GM23338 (cell line): ENCODE measurements around the gene RAPGEF4. TPM values are rescaled to one million over a fixed set of nuclear protein-coding genes. Genes with fewer than 3 reads are reported as not detected.
A peak's percentile ranks its signal among the peaks of the same experiment; 100 is the strongest.

Experiments used
- ATAC-seq: fragments of 200-7000 bp; cut with Tn5 transposase; 3 replicates; pipeline ENCODE4 v1.9.1; 2020
- DNase-seq: peaks from one replicate; pipeline ENCODE4 v3.0.0-alpha.2; 2015; ENCODE audit warnings: low spot score
- H2AFZ ChIP-seq: fragments of 200-600 bp; sonication (generic); 2 replicates; pipeline ENCODE4 v1.8.0; 2016; ENCODE audit warnings: antibody characterized with exemption, mild to moderate bottlenecking, moderate library complexity
- H3F3A ChIP-seq: fragments of 200-600 bp; sonication (generic); replicated peaks from 2 replicates; pipeline ENCODE4 v1.8.0; 2017; ENCODE audit warnings: antibody characterized with exemption, mixed run types, low read depth
- H3K27ac ChIP-seq: fragments of 200-600 bp; sonication (generic); 2 replicates; pipeline ENCODE4 v1.6.1; 2016; ENCODE audit warnings: low read depth
- H3K27me3 ChIP-seq: fragments of 200-600 bp; sonication (generic); 2 replicates; pipeline ENCODE4 v1.8.0; 2016; ENCODE audit warnings: mild to moderate bottlenecking, mixed run types, moderate library complexity; ENCODE audit not compliant: insufficient read depth
- H3K36me3 ChIP-seq: fragments of 200-600 bp; sonication (generic); 2 replicates; pipeline ENCODE4 v1.8.0; 2016; ENCODE audit warnings: mild to moderate bottlenecking; ENCODE audit not compliant: insufficient read depth
- H3K4me1 ChIP-seq: fragments of 200-600 bp; sonication (generic); 2 replicates; pipeline ENCODE4 v1.8.0; 2016; ENCODE audit warnings: mild to moderate bottlenecking, moderate library complexity; ENCODE audit not compliant: insufficient read depth
- H3K4me2 ChIP-seq: fragments of 200-600 bp; sonication (generic); 2 replicates; pipeline ENCODE4 v1.7.1; 2017; ENCODE audit warnings: mixed run types
- H3K4me3 ChIP-seq: fragments of 200-600 bp; sonication (generic); 2 replicates; pipeline ENCODE4 v1.6.1; 2016; ENCODE audit warnings: mixed run types
- H3K79me2 ChIP-seq: fragments of 200-600 bp; sonication (generic); replicated peaks from 2 replicates; pipeline ENCODE4 v1.8.0; 2017; ENCODE audit warnings: mild to moderate bottlenecking; ENCODE audit not compliant: insufficient read depth
- H3K9me2 ChIP-seq: fragments of 200-600 bp; sonication (generic); 2 replicates; pipeline ENCODE4 v1.8.0; 2017; ENCODE audit not compliant: insufficient read depth
- H4K20me1 ChIP-seq: fragments of 200-600 bp; sonication (generic); replicated peaks from 2 replicates; pipeline ENCODE4 v1.8.0; 2017; ENCODE audit warnings: mild to moderate bottlenecking; ENCODE audit not compliant: insufficient read depth
- H3K27ac Mint-ChIP-seq: 2 replicates; pipeline ENCODE4 v1.8.0; 2020; ENCODE audit warnings: inconsistent platforms, mild to moderate bottlenecking, moderate library complexity, mixed read lengths
- H3K27me3 Mint-ChIP-seq: 3 replicates; pipeline ENCODE4 v1.8.0; 2022; ENCODE audit warnings: low read depth, mild to moderate bottlenecking, moderate library complexity, mixed read lengths, inconsistent platforms; ENCODE audit not compliant: insufficient read depth, poor library complexity
- H3K36me3 Mint-ChIP-seq: 3 replicates; pipeline ENCODE4 v1.8.0; 2021; ENCODE audit warnings: low read depth, mild to moderate bottlenecking, inconsistent platforms, moderate library complexity, mixed read lengths
- H3K4me1 Mint-ChIP-seq: 3 replicates; pipeline ENCODE4 v1.8.0; 2020; ENCODE audit warnings: mild to moderate bottlenecking, inconsistent platforms, mixed read lengths
- H3K4me3 Mint-ChIP-seq: 3 replicates; pipeline ENCODE4 v1.8.0; 2021; ENCODE audit warnings: moderate library complexity, mild to moderate bottlenecking, inconsistent platforms, mixed read lengths
- H3K9me3 Mint-ChIP-seq: 3 replicates; pipeline ENCODE4 v1.8.0; 2020; ENCODE audit warnings: moderate library complexity, mild to moderate bottlenecking, inconsistent platforms, mixed read lengths
- CTCF ChIP-seq, 2 experiments: fragments of 200-600 bp in 1 of 2; sonication (generic) in 1 of 2; conservative IDR thresholded peaks; 2 replicates each; pipeline versions ENCODE4 v1.5.1 to v1.6.1; 2016 to 2017; ENCODE audit warnings: antibody characterized with exemption in 2 of 2, low read depth in 2 of 2, mild to moderate bottlenecking in 2 of 2, moderate library complexity in 1 of 2
- JUNB ChIP-seq: IDR thresholded peaks from one replicate; pipeline ENCODE4 v1.6.1; 2016; ENCODE audit warnings: antibody characterized with exemption; ENCODE audit not compliant: unreplicated experiment
- NANOG ChIP-seq: IDR thresholded peaks from 2 replicates; pipeline ENCODE4 v1.6.1; 2016; ENCODE audit warnings: antibody characterized with exemption, borderline replicate concordance
- REST ChIP-seq: IDR thresholded peaks from one replicate; pipeline ENCODE4 v1.6.1; 2018; ENCODE audit warnings: antibody characterized with exemption; ENCODE audit not compliant: unreplicated experiment
- STAT1 ChIP-seq: IDR thresholded peaks from one replicate; pipeline ENCODE4 v1.6.1; 2016; ENCODE audit warnings: antibody characterized with exemption; ENCODE audit not compliant: unreplicated experiment
- ZNF114 ChIP-seq: fragments of 250-450 bp; sonication (Bioruptor Pico); IDR thresholded peaks from 2 replicates; pipeline ENCODE4 v1.5.0; 2020; ENCODE audit warnings: mild to moderate bottlenecking, moderate library complexity
- polyA plus RNA-seq: library from polyadenylated mRNA; unstranded; fragments of >200 nt; fragmentation: Nextera tagmentation; extraction: Ambion mirVana; gene quantifications from 2 replicates; pipeline ENCODE4 v1.2.1, GENCODE V29; 2016
- total RNA-seq: library from RNA; depleted of rRNA; stranded (reverse); fragments of >200 nt; shearing (Covaris generic); gene quantifications from 2 replicates; pipeline ENCODE4 v1.2.3, GENCODE V29; 2014

RAPGEF4 gene
- total and polyA plus RNA-seq, 2 experiments from 2014 or later: 1.7 to 4.7 TPM

GRCh38 chr2:173090973-173091660 lies 355.5 kb downstream of the RAPGEF4 start:
- H3K4me1 Mint-ChIP-seq: peaks cover 23% of the 10 kb centered on the region
- no peaks in the 10 kb centered on the region for H3K27me3 Mint-ChIP-seq
- H3K27ac ChIP-seq: no peak overlapping the region
- TF ChIP-seq CTCF (conservative IDR thresholded peaks at IDR 0.05; ENCODE audit: low read depth in 2 of 2) (peak; percentile 63 to 64), REST (no peak), ZNF114 (CRISPR knock-in tag) (no peak), NANOG (no peak)
- no peaks in the 10 kb centered on the region for H3F3A ChIP-seq
- no peaks in the 10 kb centered on the region for H3K27me3 ChIP-seq
- H2AFZ ChIP-seq: no peak overlapping the region
- no peaks in the 10 kb centered on the region; the same call in 2 of the 3 replicates for H3K9me3 Mint-ChIP-seq
- no peak overlapping the region for H3K4me2 ChIP-seq
- peak overlapping the region; percentile 80; the same call in 1 of the 2 replicates for H3K27ac Mint-ChIP-seq
- H4K20me1 ChIP-seq: no peaks in the 10 kb centered on the region
- H3K4me3 Mint-ChIP-seq: no peak overlapping the region
- no peaks in the 10 kb centered on the region for H3K36me3 ChIP-seq
- DNase-seq: peak; percentile 50
- H3K4me1 ChIP-seq: peaks cover 5% of the 10 kb centered on the region; the same call in 1 of the 2 replicates
- no peak overlapping the region for H3K4me3 ChIP-seq
- H3K79me2 ChIP-seq: no peaks in the 10 kb centered on the region; the same call in 1 of the 2 replicates
- ATAC-seq: peak; percentile 80
- no peaks in the 10 kb centered on the region for H3K9me2 ChIP-seq
- H3K36me3 Mint-ChIP-seq: no peaks in the 10 kb centered on the region

GRCh38 chr2:173091910-173092309 lies 356.3 kb downstream of the RAPGEF4 start:
- no peak overlapping the region for H3K27ac Mint-ChIP-seq
- TF ChIP-seq JUNB (no peak), REST (no peak), STAT1 (no peak)

More at GRCh38 chr2:173091910-173092309, 356.3 kb downstream of the RAPGEF4 start:
- H3K4me1 Mint-ChIP-seq: peaks cover 23% of the 10 kb centered on the region
- no peaks in the 10 kb centered on the region for H3K36me3 Mint-ChIP-seq
- no peaks in the 10 kb centered on the region for H4K20me1 ChIP-seq
- DNase-seq (no peak), ATAC-seq (no peak)
- H3K9me3 Mint-ChIP-seq: no peaks in the 10 kb centered on the region; the same call in 2 of the 3 replicates
- no peak overlapping the region for H3K4me3 ChIP-seq
- H3K9me2 ChIP-seq: no peaks in the 10 kb centered on the region
- H3K4me1 ChIP-seq: peaks cover 5% of the 10 kb centered on the region; the same call in 1 of the 2 replicates
- H3F3A ChIP-seq: no peaks in the 10 kb centered on the region
- H3K4me3 Mint-ChIP-seq: no peak overlapping the region
- H3K27me3 Mint-ChIP-seq: no peaks in the 10 kb centered on the region
- H3K79me2 ChIP-seq: no peaks in the 10 kb centered on the region; the same call in 1 of the 2 replicates
- H3K4me2 ChIP-seq: no peak overlapping the region
- no peaks in the 10 kb centered on the region for H3K36me3 ChIP-seq
- H2AFZ ChIP-seq: no peak overlapping the region
- no peaks in the 10 kb centered on the region for H3K27me3 ChIP-seq
- H3K27ac ChIP-seq: no peak overlapping the region
